Activated naive CD4-positive, alpha-beta T cell (primary cell): Measurements from ENCODE around the gene LSAMP.
"Not testable (repeated sequence)": the region's sequence is repeated elsewhere in the genome, so short reads cannot be mapped to it uniquely, and the experiment has no call there.

Experiments used
- DNase-seq, 4 experiments: peaks; one replicate each; lab custom pipeline; 2025; lab: John Stamatoyannopoulos, UW

LSAMP gene

DNA sequence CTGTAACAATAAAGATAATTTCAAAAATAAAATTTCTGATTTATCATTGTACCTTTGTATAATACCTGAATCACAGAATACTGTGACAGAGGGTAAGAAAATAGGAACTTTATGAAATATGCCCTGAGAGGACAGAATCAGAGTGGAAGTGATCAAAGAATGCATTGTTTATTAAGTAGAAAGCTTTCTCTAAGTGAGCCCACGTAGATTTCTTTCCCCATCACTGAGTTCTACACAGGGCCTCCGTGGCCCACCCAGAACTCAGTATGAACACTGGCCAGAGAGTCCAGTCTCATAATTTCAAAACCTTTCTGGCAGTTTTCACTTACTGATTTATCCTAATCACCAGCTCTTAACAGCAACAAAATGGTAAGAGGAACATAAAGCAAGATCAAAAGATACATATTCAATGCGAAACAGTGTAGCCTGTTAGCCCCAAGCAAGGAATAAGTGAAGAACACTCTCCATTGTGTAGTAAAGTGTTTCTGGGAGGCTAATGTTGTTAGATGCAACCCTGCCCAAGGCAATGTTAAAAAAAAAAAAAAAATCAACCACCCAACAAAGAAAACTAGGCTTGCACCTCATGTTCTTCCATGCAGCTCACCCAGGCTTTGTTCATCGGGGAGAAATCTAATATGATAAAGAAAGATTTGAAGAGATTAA, 341.3 kb downstream of the LSAMP start:
- no peak for DNase-seq

DNA sequence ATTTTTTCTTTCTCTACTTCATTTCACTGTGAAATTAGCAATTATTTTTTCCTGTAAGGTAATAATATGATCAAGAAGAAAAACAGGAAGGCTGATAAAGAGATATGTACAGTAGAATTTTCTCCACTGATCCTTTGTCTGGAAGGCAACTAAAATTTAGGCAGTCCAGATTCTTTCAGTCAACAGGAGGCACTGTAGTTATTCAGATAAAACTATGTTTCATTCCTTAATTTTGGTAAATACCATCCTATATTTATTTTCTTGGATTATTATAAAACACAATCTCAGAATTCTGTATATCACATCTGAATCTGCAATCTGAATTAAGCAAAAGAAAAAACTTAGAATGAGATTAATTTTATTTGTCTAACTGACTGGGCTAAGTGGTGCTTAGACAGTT, 343.2 kb downstream of the LSAMP start:
- DNase-seq, result no peak

DNA sequence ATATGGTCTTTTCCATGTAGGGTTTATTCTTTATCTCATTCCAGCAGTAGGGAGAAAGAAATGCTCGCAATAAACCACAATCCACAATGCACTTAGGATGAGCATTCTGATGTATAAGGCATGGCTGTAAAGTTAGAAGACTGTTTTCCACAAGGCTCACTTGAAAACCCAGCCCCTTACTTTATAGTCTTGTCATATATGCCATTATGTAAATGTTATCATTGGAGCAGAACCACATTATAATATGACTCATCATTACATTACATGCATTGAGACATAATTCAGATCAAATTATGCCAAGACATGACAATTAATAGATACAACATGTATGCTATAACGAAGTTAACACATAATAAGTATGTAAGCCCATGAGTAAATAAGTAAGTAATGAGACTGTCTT, 348.1 kb downstream of the LSAMP start:
- no peak for DNase-seq

DNA sequence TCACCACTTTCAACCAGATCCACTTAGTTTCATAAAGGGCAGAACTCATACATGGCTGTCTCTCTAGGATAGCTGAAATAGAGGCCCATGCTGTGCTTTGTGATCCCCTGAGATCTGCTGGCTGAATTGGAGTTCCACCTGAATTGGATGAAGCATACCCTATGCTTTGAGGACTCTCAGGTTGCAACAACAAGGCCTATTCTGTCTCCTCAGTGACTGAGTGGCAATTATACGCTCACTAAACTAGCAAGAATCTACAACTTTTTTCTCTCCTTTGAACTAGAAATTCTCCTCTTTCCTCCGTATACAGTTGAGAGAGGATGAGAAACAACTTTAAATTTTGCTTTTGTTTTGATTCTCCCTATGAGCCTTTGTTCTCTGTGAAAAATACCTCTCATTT, 348.7 kb downstream of the LSAMP start:
- DNase-seq, result no peak

DNA sequence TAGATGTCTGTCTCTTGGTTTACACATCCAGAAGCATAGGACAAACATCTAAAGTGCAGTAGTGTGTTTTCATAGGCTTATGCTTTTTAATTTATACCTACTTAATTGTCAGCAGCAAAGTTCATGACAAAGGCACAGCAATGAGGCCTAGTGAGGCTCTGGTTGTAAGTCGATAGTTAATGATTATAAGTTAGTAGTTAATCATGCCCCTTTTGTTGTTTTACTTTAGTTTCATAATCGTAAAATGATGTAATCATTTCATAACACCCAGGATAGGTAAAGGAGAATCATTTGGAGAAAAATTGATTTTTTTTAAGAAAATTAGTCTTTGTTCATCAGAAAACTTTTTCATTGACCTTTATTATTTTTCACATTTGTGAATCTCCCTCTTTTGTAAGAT, 351.9 kb downstream of the LSAMP start:
- no peak for DNase-seq

DNA sequence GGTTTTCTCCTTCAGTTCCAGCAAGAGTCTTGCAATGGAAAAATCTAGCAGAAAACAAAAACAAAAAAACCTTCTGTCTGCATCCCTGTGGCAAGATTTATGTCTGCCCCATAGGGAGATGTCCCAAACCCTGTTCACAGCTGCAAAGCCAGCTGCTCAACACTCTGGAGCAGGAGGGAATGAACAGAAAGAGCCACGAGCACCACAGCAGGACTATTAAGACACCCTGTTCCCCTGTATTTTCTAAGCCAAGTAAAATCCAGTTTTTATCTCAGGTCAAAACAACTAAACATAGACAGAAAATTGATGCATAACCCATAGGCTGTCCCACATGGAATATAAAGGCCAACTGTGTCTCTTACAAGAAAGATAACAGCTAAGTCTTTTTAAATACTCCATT, 357.9 kb downstream of the LSAMP start:
- DNase-seq, result no peak

DNA sequence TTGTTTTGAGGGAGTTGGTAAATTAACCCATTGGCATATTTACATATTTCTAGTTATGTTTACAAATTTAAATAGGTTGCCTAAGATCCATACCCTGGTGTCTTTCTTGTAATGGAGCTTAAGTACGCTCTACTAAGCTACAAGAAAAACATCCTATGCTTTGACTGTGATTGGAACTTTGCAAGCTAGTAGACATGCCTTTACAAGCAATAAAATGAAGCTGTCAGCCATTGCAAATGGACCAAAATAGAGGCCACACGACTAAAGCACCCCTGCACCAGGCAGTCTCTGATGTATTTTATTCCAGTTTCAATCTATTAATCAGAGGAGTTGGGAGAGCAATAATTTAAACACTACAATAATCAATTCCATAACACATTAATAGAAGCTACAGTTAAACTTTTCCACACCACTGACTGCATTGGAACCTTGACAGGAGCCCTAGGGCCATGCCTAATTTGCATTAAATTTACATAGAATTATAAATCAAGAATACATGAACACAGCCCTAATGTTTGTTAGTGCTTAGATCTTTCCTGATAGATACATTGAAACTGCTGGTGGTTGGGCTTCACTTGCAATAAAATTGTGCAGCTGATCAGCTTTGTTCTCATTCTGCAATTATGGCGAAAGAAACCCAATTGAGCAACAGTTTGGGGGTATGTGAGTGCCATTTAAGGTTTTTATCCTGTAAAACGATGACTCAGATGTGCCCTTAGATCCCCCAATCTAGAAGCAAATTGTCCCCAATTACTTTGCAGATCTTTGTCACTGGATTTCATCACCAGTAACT, 360.1 kb downstream of the LSAMP start:
- DNase-seq, result no peak

DNA sequence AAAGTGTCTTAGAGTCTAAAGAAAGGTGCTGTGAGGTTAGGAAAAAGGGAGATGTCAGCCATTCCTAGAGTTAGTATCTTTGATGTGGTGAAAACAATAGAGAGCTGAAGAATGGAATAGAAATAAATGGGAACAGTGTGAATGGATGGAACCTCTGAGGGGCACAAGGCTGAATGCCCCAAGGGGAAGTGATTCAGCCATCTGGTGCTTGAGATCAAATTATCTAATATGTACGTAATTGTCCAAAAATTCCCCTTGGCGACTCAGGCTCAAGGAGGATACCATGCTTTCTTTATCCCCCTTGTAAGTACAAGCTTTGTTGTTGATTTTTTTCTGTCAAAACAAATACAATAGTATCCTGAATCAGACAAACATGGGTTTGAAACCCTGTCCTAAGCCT, 361.6 kb downstream of the LSAMP start:
- DNase-seq, result no peak

DNA sequence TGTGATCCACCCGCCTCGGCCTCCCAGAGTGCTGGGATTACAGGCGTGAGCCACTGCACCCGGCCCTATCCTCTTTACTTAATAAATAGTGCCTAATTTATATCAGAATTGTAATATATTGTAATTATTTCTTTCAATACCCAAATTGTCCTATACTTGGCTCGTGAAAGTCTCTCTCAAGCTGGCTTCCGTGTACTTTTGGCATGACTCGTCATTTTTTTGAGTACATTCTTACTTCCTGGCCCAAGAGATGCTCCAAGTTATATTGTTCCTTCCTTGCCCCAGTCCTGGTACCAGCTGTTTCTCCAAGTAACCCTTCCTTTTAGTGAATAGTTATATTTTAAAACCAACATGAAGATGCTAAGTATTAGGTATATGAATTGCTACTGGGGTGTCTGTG, 366.7 kb downstream of the LSAMP start:
- no peak for DNase-seq

DNA sequence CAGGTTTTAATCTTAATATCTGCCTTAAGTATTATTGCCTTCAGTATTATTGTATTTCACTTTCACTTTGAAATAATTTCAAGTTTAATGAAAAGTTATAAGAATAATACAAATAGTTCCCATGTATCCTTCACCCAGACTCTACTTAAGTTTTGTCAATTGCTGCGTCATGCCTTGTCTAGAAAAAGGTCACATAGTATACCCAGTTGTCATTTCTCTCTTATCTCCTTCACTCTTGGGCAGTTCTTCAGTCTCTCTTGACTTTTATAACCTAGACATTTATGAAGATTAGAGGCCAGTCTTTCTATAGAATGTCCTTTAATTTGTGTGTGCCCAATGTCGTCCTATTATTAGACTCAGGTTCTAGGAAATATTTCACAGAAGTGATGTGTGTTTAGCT, 367.7 kb downstream of the LSAMP start:
- no peak for DNase-seq

DNA sequence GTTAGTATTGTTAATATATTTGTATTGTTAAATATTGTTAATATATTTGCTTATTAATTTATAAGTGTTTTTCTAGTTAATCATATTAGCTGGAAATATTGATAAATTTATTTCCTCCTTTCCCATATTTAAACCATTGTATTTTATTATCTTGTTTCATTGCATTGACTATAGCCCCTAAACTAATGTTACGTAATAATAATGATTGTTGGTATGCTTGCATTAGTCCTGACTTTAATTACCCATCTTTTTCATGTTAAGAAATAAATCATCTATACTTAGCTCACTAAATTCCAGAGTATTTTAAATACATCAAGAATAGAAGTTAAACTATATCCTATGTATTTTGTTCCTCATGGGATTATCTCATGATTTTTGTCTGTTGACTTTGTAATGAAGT, 368.2 kb downstream of the LSAMP start:
- no peak for DNase-seq

DNA sequence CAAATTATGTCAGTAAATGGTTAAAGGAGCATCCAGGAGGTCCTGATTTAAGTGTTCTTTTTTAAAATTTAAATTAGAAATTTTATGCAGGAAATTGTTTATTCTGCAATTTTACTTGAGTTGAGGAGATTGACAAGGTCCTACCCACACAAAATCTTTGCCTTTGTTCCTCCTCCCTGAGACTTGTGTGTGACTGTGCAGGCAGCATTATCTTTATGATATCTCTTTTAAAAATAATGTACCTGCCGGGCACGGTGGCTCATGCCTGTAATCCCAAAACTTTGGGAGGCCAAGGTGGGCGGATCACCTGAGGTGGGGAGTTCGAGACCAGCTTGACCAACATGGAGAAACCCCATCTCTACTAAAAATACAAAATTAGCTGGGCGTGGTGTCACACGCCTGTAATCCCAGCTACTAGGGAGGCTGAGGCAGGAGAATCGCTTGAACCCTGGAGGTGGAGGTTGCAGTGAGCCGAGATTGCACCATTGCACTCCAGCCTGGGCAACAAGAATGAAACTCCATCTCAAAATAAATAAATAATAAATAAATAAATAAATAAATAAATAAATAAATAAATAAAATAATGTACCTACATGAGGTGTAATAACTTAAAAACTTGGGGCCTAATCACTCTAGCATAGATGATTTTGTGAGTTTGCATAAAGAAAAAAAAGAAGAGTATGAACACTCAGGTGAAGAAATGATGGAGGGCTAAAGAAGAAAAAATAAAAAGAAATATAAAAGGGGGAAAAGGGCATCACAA, 374.6 kb downstream of the LSAMP start:
- not testable (repeated sequence) for DNase-seq

DNA sequence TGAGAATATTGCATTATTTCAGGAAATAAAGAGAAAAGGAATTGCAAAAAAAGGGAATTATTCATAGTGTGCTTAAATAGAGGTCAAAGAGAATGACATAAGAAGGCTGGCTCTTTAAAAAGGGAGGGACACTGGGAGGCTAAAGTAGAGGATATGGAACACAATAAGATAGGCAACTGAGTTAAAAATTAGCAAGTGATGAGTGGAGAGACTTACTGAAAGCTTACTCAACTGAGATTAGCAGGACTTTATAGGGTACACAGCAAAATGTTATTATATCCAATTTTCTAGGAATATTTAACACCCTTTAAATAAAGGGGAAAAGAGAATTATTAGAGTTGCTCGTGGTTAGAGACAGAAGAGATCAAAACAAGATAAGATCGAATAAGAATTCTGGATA, 375.2 kb downstream of the LSAMP start:
- no peak for DNase-seq

DNA sequence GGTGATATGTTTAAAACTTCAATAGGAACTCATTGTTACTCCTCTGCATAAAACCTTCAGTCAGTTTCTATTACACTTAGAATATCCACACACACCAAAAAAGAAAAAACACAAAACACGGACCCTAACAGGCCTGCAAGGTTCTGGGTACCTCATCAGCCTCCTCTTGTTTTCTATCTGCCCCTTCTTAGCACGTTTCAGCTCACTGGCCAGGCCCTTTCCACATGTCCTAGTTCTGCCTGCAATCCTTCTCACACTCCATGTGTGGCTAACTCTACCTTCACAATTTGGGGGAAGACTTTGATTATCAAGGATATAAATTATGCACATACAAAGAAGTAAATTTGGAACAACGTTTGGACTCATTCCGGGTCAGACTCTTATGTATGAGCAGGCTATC, 376.3 kb downstream of the LSAMP start:
- no peak for DNase-seq

DNA sequence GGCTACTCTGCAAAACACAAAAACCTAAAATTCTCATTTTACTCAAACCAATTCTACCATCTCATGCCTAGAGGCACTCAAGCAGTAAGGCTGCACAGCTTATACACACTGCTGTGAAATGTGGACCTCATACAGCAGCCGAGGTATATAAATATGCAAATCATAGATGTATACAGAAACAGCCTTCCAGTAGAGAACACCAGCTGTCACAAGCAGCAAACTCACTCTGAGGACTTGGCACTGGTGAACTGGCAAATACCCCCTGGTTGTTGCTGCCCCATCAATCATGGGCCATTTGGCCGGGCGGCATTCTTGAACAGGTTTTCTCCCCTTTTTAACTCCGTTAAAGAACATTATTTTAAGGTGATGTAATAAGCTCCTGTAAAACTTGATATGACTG, 378.0 kb downstream of the LSAMP start:
- no peak for DNase-seq

DNA sequence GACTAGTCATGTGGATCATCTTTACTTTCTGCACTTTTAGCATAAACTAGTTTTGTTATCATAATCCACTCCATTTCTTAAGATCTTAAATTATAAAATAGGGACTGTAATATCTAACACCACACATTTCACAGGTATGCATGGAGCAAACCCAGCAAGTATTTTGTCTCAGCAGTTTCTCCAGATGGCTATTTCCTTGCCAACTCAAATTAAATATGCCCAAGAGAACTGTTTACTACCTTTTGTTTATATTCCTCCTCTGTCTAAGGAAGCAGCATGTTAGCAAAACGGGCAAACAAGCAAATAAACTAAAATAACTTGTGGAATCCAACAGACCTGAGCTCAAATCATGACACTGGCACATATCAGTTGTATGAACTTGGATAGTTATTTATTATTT, 379.8 kb downstream of the LSAMP start:
- no peak for DNase-seq

DNA sequence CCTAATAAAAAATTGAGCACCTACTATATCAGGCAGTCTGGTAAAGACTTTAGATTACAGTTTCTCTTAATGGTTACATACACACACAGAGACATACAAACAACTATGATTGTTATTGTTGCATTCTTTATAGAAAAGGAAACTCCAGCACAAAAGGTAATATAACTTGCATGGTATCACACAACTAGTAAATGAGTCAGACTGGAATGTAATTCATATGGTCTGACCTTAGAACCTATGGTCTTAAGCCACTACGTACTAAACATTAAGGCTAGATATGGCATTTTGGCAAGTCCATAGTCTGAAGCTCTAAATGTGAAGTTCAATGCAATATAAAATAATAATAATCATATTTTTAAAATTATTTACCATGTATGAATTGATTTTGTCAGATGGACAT, 380.6 kb downstream of the LSAMP start:
- no peak for DNase-seq

DNA sequence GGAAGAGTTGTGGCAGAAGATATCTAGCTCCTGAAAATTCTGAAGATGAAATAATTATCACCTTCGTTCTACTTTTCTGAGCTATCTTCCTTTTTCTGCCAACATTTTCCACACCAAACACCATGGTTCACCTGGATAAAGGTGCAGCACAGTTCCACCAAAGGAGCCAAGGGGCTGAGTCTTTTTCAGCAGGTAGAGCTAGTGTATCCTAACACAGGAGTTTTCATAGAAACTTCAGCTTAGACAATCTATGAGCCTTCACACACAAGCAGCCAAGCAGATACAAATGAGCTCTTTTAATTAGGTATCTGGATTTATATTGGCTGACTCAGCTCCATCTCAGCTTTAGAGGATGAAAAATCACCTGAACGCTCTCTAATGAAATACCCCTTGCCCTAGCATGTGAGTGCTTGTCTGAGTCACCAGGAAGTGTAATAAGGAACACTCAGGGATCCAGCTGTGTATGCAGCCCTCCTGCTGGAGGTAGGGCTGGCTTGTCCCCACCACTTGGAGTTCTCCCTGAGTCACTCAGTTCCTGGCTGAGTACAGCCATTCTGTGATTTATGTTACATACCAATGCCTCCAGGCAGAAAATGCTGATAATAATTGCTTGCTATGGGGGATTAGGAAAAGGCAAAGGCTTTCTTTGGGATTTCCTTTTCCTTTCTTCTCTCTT, 385.7 kb downstream of the LSAMP start:
- no peak for DNase-seq

DNA sequence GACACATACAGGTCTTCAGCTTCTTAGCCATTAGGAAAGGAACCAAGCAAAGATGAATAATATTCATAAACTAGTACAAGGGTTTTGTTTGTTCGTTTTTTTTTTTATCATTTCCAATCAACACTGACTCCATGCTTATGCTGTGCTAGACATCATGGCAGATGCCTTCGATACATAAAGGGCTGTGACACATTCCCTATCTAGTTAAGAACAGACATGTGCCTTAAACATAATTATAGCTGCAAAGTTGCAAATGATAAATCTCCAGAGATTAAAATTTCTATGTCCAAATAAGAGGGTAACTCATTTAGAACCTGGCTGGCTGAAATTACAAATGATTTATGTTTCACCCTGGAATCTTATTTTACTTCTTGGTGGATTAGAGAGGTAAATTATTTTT, 386.4 kb downstream of the LSAMP start:
- no peak for DNase-seq

DNA sequence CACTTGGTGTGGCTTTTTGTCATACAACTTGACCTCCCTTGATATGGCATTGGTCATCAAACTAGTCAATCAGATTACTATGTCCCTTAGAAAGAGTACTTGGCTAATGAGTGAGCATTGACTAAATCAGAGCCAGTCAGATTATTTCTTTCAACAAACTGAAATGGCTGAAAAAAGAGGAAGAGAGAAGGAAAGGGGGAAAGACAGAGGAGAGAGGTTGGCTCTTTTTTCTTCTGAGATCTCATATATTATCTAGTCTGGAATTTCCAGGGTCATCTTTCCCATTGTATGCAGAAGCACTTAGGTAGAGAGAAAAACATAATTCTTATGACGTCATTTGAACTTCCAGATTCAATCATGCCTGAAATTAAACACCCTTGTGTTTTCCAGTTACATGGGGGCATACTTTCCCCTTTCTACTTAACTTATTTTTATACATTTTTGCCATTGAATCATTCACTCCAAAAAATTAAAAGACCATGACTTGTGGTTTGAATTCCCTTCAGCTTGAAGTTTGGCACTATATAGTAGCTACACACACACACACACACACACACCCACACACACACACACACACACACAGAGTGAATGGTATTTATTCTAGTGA, 387.8 kb downstream of the LSAMP start:
- no peak for DNase-seq

DNA sequence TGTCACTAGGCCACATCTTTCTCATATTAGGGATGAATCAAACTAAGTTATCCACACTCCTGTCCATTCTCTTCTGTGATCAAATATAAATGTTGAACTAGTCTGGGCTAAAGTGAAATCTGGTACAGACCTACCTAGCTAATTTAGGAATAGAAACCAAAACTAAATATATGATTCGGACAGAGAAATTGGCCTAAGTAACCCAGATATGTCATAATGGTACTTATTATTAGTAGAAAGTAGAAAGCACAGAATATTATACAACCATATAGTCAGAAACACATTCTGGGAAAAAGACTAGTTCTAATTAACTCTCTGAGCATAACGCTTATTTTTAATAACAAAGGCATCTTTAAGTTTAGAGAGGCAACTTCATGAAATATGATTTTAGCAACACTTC, 389.0 kb downstream of the LSAMP start:
- DNase-seq, result no peak

DNA sequence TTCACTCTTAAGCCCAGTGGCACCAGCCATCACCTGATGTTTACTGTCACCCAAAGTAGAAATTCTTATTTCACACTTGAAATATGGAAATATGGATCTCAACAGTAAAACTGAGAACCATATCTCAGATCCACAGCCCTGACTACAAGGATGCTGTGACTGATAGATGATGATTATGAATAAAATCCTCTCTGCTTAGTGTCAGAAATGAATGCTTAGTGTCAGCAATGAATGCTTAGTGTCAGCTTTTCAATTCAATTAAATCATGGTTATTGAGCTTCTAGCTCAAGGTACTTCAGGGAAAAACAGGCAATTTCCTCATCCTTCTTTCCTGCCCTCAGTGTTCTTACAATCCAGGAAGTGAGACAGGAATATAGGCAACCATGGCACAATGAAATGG, 392.3 kb downstream of the LSAMP start:
- DNase-seq, result no peak
